ES-I3 (cell line): ENCODE results near the gene FGGY.

Source experiments
- H3K36me3 ChIP-seq: 2 replicates; pipeline ENCODE4 v1.6.1; 2013; ENCODE audit warnings: mild to moderate bottlenecking, low read length, control low read depth, moderate library complexity; ENCODE audit not compliant: insufficient read depth
- H3K4me1 ChIP-seq: 2 replicates; pipeline ENCODE4 v1.6.1; 2013; ENCODE audit warnings: mild to moderate bottlenecking, control low read depth, low read length; ENCODE audit not compliant: insufficient read depth
- H3K9ac ChIP-seq: 2 replicates; pipeline ENCODE4 v1.6.1; 2013; ENCODE audit warnings: low read depth, mild to moderate bottlenecking, low read length, moderate library complexity
- H3K9me3 ChIP-seq: 2 replicates; pipeline ENCODE4 v1.6.1; 2013; ENCODE audit warnings: mild to moderate bottlenecking, low read length, moderate library complexity; ENCODE audit not compliant: control insufficient read depth, insufficient read depth

The FGGY gene

GRCh38 chr1:59474496-59474895 is 177.6 kb downstream of the FGGY start:
- no peaks in the 10 kb centered on the region for H3K9me3 ChIP-seq
- H3K9ac ChIP-seq, result no peak overlapping the region
- no peaks in the 10 kb centered on the region for H3K4me1 ChIP-seq
- H3K36me3 ChIP-seq, result no peaks in the 10 kb centered on the region

GRCh38 chr1:59475737-59476136 is 178.8 kb downstream of the FGGY start:
- Histone ChIP-seq H3K36me3 (no peaks in the 10 kb centered on the region), H3K9ac (no peak overlapping the region), H3K4me1 (no peaks in the 10 kb centered on the region), H3K9me3 (no peaks in the 10 kb centered on the region)

- no peaks in the 10 kb centered on the region for H3K4me1 ChIP-seq
- H3K36me3 ChIP-seq, result no peaks in the 10 kb centered on the region
- H3K9ac ChIP-seq, result no peak overlapping the region
- no peaks in the 10 kb centered on the region for H3K9me3 ChIP-seq
Measured at GRCh38 chr1:59477286-59477685, 180.4 kb downstream of the FGGY start.

GRCh38 chr1:59477867-59478266 is 181.0 kb downstream of the FGGY start:
- Histone ChIP-seq H3K9ac (no peak overlapping the region), H3K9me3 (no peaks in the 10 kb centered on the region)

GRCh38 chr1:59478822-59479221 is 181.9 kb downstream of the FGGY start:
- Histone ChIP-seq H3K4me1 (peaks cover 3% of the 10 kb centered on the region; the same call in 1 of the 2 replicates), H3K9ac (no peak overlapping the region), H3K9me3 (no peaks in the 10 kb centered on the region), H3K36me3 (no peaks in the 10 kb centered on the region)

More at GRCh38 chr1:59477867-59478266, 181.0 kb downstream of the FGGY start:
- Histone ChIP-seq H3K36me3 (no peaks in the 10 kb centered on the region), H3K4me1 (no peaks in the 10 kb centered on the region)

GRCh38 chr1:59480188-59480888 is 183.4 kb downstream of the FGGY start:
- H3K4me1 ChIP-seq, result peaks cover 7% of the 10 kb centered on the region; the same call in 1 of the 2 replicates
- H3K9ac ChIP-seq, result no peak overlapping the region
- H3K9me3 ChIP-seq, result no peaks in the 10 kb centered on the region
- H3K36me3 ChIP-seq, result no peaks in the 10 kb centered on the region

GRCh38 chr1:59481881-59482505 is 185.1 kb downstream of the FGGY start:
- Histone ChIP-seq H3K9me3 (no peaks in the 10 kb centered on the region), H3K9ac (no peak overlapping the region), H3K4me1 (peaks cover 7% of the 10 kb centered on the region; the same call in 1 of the 2 replicates), H3K36me3 (no peaks in the 10 kb centered on the region)

- Histone ChIP-seq H3K9me3 (no peaks in the 10 kb centered on the region), H3K9ac (no peak overlapping the region), H3K4me1 (peaks cover 7% of the 10 kb centered on the region; the same call in 1 of the 2 replicates), H3K36me3 (no peaks in the 10 kb centered on the region)
Measured at GRCh38 chr1:59482986-59483385, 186.1 kb downstream of the FGGY start.

- Histone ChIP-seq H3K9ac (no peak overlapping the region), H3K36me3 (no peaks in the 10 kb centered on the region), H3K9me3 (no peaks in the 10 kb centered on the region), H3K4me1 (peaks cover 7% of the 10 kb centered on the region; the same call in 1 of the 2 replicates)
Measured at GRCh38 chr1:59484096-59484495, 187.2 kb downstream of the FGGY start.

- Histone ChIP-seq H3K36me3 (no peaks in the 10 kb centered on the region), H3K9me3 (no peaks in the 10 kb centered on the region), H3K9ac (no peak overlapping the region), H3K4me1 (peaks cover 7% of the 10 kb centered on the region; the same call in 1 of the 2 replicates)
Measured at GRCh38 chr1:59485171-59485570, 188.3 kb downstream of the FGGY start.

- no peaks in the 10 kb centered on the region for H3K36me3 ChIP-seq
- H3K9ac ChIP-seq, result no peak overlapping the region
- H3K9me3 ChIP-seq, result no peaks in the 10 kb centered on the region
- peaks cover 7% of the 10 kb centered on the region; the same call in 1 of the 2 replicates for H3K4me1 ChIP-seq
Measured at GRCh38 chr1:59485949-59486348, 189.1 kb downstream of the FGGY start.

GRCh38 chr1:59486615-59487014 is 189.7 kb downstream of the FGGY start:
- peaks cover 7% of the 10 kb centered on the region; the same call in 1 of the 2 replicates for H3K4me1 ChIP-seq
- H3K9me3 ChIP-seq, result no peaks in the 10 kb centered on the region
- H3K9ac ChIP-seq, result no peak overlapping the region
- no peaks in the 10 kb centered on the region for H3K36me3 ChIP-seq

GRCh38 chr1:59487335-59488031 is 190.6 kb downstream of the FGGY start:
- no peak overlapping the region for H3K9ac ChIP-seq
- no peaks in the 10 kb centered on the region for H3K9me3 ChIP-seq
- H3K36me3 ChIP-seq, result no peaks in the 10 kb centered on the region
- H3K4me1 ChIP-seq, result peaks cover 7% of the 10 kb centered on the region; the same call in 1 of the 2 replicates

GRCh38 chr1:59492500-59492899 is 195.6 kb downstream of the FGGY start:
- Histone ChIP-seq H3K9me3 (no peaks in the 10 kb centered on the region), H3K4me1 (no peaks in the 10 kb centered on the region), H3K9ac (no peak overlapping the region), H3K36me3 (no peaks in the 10 kb centered on the region)
